ENCODE results near the gene FGF18.

The FGF18 gene

DNA sequence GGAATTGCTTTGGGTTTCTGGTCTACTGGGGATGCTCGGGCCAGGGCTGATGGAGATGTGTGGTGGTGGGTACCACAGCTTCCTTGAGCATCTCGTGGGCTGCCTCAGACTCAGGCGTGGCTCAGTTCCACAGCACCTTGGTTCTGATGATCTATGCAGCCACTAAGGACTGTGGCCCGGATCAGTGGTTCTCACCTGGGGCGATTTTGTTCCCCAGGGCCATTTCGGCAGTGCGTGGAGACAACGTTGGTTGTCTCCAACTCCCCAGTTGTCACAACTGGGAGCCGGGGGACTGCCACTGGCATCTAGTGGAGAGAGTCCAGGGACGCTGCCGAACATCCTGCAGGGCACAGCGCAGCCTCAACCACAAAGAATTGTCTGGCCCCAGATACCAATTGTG, 47.7 kb downstream of the FGF18 start:
- no peak for DNase-seq (ENCODE audit: low read depth in 3 of 3)

DNA sequence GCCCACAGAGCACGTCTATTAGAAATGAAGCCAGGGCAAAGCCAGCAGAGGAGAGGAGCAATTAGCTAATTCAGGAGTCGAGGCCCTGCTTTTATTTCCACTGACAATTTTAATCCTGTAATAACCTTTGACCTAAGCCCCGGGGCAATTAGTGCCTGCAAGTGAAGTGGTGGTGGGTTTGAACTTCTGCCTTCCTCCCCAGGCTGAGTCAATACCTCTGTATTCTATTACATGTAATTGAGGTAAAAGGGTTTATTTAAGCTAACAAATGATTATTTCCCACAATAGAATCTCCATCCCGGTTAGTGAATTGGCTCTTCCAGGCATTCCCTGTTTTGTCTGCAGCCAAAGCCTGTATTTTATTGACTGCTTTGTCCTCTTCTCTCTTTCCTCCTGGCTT, 49.9 kb downstream of the FGF18 start:
- DNase-seq (ENCODE audit: low read depth in 3 of 3): no peak

DNA sequence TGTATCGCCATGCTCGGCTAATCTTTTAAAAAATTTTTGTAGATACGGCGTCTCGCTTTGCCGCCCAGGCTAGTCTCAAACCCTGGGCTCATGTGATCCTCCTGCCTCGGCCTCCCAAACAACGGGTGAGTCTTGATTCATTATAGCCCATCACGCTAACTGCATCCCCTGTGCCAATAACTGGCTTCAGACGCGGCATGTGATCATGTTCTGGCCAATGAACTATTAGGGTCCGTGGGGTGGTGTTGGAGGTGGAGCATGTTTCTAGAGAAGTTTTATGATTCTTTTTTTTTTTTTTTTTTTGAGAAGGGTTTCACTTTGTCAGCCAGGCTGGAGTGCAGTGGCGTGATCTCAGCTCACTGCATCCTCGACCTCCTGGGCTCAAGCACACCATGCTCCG, 51.0 kb downstream of the FGF18 start:
- no peak for DNase-seq (ENCODE audit: low read depth in 3 of 3)

DNA sequence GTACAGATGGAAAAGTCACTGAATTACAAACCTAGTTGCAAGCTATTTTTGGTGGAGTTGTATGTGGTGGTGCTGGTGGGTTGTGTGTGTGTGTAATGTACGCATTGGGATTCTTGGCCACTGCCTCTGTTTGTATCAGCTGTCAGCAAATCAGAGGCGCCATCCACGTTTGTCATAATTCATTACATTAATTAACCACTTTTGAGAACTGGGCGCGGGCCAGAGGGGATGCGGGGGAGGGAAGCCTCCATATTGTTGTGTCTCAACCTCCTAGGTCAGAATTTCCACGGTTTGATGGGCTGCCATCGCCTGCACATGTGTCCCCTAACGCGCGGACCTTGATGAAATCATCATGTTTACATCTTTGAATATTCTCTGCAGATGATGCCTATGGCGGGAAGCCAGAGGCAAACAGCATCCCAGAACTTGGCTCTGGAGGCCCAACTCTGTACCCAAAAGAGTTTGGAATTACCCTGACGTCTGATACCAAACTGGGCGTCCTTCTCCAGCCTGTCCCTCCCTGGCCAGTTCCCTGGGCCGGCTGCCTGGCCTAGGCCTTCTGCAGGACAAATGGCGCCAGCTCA, 54.9 kb downstream of the FGF18 start:
- DNase-seq (ENCODE audit: low read depth in 3 of 3): no peak

DNA sequence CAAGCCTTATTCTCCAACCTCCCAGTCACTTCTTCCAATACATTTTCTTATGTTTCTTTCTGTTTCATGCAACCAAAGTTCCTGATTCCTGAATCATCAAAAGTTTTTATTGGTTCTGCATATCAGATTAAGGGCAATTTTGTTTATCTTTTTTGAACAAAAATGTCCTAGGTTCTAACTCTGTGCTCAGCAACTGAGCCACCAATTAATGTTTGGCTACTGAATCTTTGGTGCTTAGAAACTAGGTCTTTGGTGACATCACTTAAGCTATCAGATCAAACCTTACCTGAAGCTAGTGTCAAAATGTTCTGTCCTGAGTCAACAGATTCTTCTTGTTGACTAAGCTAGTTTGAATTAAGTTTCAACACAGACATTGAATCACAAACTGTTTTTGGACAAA, 56.1 kb downstream of the FGF18 start:
- DNase-seq (ENCODE audit: low read depth in 3 of 3): no peak

DNA sequence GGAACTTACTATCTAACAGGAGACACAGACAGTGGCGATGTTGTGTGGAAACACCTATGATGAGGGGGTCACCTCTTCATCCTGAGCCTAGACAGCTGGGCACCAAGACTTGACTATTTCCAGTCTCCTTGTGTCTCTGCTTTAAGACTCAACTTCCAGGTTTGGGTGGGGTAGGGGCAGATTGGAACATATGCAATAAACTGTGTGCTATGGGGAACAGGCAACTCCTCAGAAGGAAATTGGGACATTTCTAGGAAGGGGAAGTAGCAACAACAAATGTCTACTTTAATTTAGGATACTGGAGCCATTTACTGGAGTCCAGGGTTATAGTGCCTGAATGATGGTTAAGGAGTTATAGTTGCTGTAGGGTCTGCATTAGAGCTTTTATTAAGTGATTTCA, 57.3 kb downstream of the FGF18 start:
- DNase-seq (ENCODE audit: low read depth in 3 of 3): no peak

DNA sequence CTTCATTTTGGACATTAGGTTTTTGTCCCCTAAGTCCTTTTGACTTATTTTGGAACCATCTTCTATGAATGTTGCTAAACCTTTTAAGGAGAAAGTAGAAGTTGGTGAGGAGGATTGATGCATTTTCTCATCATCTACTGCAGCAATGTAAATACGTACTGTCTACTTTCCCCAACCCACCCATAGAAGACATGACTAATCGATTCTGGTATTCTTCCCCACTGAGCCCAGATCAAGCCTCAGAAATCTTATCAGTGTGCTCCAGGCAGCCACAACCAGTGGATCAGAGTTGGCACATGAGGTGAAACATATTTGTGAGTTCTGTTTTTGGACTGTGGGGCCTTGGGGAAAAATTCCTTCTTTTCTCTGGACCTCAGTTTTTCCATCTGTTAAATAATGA, 57.7 kb downstream of the FGF18 start:
- no peak for DNase-seq (ENCODE audit: low read depth in 3 of 3)

DNA sequence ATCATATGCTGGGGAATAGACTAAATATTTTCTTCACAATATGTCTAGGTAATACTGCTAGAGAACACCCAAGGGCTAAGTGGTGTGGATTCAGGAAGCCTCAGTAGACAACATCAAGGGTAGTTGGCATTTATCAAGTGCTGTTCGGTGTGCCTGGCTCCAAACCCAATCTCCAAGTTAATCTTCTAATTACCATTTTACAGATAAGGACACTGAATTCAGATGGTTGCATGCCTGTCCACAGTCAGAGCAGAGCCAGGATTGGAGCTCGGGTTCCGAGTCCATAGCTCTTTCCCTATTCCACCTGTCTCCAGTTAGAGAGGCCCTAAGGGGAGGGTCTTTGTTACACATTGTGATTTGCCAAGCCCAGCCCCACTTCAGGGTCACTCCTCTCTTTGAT, 58.2 kb downstream of the FGF18 start:
- DNase-seq (ENCODE audit: low read depth in 3 of 3): no peak

DNA sequence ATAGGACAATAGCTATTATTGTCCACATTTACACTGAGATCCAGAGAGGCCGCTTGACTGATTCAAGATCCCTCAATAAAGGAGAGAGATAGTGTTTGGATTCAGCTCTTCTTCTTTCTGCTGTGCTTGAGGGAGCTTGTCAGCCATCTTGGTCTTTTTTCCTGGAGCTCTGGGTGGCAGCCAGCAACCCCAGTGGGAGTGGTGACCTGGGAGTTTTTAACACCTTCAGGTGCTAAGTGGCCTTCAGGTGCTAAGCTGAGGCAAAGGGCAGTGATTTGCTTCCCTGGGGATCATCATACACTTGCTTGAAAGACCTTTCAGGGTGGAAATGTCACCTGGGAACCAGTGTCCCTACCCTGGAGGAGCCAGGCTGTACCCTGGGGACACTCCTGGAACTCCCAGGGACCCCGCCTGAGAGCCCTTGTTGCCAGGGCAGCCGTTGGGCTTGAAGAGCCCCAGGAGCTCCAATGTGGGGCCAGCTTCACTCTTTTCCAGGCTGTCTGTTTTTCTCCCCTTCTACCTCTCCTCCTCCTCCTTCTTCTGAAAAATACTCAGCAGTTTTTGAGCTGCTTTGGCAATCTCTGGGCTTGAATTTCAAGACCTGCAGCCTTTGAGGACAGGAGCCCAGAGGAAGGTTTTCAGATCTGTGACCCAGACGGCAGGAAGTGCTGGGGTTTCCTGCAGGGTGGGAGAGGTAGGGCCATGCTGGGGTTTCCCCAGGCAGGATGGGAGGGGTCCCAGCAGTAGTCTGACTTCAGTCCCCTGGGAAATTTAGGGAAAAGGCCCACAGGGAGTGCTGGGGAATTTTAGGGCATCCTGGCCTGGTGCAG, 59.7 kb downstream of the FGF18 start:
- no peak for DNase-seq (ENCODE audit: low read depth in 3 of 3)

DNA sequence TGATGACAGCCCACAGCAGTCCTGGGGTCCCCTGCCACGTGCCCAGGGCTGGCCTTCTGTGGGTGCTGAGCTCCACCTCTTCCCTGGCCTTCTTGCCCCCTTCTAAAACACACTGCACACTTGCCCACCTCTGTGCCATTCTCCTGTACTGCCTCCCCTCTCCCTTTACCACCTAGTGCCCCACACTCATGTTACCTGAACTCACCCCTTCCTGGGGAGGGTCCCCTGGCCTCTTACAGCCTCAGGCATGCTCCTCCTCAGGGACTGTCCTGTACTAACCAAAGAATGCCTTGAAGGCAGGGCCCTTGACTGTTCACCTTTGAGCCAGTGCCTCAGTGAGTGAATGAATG, 60.3 kb downstream of the FGF18 start:
- DNase-seq (ENCODE audit: low read depth in 3 of 3): no peak

DNA sequence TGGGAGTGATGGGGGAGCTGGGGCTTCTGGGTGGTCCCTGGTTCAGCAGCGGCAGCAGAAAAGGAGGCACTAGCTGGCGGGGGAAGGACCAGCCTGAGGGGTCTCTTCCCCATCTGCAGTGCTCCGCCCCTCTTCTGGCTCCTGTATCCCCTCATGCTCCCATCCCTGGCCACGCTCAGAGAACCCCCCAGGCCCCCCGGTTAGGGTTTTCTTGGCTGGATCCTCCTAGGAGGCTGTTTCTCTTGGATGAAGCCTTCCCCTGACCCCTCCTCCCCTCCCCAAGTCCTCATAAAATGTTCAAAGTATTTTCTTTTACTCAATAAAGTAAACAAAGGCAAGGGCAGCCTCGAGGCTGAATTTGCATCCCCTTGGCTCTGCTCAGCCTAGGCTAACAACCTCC, 60.8 kb downstream of the FGF18 start:
- DNase-seq (ENCODE audit: low read depth in 3 of 3): no peak

DNA sequence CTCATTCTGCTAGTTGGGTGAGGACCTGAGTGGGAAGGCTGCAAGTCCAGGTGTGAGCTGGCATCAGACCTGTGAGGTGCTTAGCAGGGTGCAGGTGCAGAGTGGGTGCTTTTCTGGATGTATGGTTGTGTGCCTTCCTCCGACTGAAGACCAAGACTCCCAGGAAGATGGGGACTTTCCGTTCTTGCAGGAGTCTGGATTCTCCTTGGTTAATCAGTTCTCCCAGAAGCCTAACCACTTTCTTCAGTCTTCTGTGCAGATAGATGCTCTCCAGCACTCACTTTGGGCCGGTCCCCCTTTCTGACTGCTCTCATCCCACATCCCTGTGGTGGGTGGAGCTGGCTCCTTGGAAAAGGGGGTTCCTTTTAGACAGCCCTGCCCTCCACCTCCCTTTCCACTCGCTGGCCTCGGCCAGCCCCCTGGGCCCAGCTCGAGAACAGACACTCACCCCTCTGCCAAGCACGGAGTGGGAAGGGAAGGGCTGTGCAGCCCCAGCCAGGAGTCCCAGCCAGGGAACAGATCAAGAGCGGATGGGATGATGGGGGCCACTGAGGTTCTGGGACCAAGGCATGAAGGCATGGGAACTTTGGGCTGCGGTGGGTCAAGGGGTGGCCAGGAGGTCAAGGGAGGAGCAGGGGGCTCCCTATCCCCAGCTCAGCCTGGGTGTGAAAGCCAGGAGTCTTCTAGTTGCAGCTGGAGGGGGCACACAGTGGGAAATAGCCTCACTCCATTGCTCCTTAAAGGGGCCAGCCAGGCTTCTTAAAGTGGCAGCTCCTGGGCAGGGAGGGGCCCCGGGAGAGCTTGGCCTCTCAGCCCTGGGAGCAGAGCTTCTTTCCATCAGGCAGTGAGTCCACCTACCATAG, 62.4 kb downstream of the FGF18 start:
- DNase-seq (ENCODE audit: low read depth in 3 of 3): no peak

DNA sequence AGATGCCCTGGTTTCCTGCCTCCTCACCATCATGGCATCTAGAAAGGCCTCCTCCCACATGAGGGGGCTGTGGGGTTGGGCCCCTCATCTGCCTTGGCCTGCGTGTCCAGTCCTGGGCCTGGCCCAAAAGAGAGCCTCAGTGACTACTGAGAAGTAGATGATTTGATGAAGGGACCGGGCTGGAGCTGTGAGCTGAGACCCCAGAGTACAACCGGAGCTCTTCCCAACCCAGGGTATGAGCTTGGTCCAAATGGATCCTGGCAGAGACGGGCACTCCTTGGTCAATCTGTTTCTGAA, 62.9 kb downstream of the FGF18 start:
- DNase-seq (ENCODE audit: low read depth in 3 of 3): no peak

DNA sequence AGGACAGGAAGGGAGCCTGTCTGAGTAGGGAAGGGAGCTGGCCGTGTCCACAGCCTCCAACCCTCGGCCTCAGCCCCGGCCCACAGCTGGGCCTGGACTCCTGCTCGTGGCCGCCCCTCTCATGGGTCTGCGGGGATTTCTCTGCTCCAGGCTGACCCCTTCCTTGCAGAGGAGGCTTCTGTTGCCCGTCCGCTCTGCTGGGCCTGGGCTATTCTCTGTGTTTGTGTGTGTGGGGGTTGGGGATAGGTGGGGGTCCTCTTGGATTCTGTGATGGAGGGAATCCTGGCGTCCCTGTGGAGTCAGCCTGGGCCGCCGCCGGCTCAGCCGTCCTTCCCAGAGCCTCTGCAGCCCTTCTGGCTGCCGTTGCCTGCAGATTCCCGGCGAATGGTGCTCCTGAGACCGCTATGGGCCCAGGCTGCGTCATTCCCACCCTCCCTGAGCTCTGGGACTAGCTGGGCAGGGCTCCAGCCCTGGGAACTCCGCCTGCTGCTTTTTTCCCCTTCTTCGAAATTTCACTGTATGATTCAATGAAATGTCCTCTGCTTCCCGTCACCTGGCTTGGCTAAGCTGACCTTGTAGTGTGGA, 64.2 kb downstream of the FGF18 start:
- no peak for DNase-seq (ENCODE audit: low read depth in 3 of 3)

DNA sequence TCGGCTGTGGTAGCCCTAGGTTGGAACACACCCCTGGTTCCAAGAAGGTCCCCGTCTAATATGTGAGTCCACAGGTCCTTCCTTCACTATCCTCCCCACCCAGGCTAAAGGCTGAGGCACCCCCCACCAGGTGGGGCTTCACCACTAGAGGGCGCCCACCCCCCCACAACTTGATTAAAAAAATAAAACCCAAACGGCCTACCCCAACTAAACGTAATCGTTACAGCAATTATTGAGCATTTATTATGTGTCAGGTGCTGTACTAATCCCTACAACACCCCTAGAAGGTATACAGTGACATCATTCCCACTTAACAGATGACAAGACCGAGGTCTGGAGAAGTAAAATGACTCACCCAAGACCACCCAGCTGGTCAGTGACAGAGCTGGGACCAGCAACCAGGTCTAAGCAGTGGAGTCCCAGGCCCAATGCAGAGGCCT, 65.0 kb downstream of the FGF18 start:
- DNase-seq (ENCODE audit: low read depth in 3 of 3): peak in 2 of 3 donors; percentile 36 to 45

DNA sequence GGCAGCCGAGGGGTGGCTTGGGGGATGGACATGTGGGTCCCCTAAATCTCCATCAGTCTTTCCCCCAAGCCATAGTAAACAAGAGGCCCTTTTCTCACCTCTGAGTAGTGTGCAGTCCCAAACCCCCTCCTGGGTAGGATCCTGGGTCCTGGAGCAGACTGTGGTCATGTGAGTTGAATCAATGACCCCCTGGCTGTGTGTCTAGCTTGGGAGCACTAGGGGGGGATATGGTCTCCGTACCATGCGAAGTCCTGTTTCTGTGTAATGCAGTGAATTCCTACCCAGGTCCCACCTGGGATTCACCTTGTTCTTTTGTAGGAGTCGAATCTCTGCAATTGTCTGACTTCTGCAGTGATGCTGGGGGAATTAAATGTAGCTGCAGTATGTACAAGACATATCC, 66.2 kb downstream of the FGF18 start:
- no peak for DNase-seq (ENCODE audit: low read depth in 3 of 3)

DNA sequence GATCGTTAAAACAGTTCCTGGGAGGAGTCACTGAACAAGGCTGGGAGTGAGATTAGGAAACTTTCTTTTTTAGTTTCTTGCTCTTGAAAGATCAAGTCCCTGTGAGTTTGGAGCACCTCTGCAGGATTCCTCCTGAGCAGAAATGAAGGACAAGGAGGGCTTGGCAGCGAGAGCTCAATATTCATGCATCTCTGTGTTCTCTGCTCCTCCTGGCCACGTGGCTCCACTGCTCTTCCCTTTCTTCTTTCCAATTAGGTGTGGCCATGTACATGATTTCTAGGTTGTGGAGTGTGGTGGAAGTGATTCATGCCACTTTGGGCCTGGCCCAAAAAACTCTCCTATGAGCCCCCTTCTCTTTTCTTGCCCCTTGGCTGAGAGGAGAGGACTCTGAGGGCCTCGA, 67.2 kb downstream of the FGF18 start:
- DNase-seq (ENCODE audit: low read depth in 3 of 3): no peak

DNA sequence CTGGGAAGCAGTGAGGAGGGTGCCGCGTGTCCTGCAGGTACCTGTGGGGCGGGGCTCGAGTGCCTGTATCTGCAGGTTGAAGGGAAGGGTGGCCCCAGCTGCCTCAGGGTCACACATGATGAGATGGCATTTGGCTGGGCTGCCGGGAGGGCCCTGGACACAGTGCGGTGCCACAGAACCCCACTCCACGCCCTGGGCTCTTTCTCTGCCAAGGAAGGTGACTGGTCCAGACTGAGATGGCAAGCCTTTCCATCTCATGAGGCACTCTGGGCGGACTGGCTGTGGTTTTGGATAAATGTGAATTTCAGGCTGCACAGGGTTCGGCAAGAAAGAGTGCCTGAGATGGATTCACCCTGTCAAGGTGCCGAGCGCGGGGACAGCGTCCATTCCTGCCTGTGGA, 69.4 kb downstream of the FGF18 start:
- no peak for DNase-seq (ENCODE audit: low read depth in 3 of 3)

DNA sequence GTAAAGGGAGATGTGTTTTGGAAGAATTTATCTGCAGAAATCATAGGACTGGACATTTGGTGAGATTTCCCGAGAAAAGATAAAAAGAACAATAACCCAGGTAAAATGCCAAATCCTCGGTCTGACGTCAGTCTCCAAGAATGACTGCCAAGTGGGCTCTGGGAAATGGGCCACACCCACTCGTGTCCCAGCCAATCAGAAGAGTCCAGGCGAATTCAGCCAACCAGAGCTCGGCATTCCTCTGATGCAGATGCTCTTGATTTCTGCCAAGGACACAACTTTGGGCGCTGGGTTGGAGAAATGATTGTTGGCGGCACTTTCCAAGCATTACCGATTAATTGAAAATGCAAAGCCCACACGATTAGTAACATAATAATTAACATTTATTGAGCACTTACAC, 73.3 kb downstream of the FGF18 start:
- DNase-seq (ENCODE audit: low read depth in 3 of 3): no peak

DNA sequence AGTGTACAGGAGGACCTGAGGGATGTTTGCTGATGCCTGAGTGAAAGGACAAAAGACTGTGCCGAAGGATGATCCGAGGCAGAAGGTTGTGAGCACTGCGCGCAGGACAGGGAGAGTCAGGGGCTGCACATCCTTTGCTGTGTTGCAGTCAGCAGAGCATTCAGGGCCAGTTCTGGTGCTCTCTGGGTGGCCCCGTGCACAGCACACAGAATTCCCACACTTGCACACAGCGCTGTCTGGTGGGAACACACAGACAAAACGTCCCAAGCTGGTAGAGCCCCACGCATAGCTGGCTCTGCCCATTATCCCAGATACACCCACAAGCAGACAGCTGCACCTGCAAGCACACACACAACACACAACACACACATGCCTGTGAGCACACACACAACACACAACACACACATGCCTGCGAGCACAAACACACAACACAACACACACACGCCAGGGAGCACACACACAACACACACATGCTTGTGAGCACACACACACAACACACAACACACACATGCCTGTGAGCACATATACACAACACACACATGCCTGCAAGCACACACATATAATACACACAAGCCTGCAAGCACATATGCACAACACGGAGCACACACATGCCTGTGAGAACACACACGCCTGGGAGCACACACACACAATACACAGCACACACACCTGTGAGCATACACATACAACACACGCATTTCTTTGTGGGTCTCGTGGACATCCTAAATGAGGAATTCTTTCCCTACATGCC, 74.4 kb downstream of the FGF18 start:
- no peak for DNase-seq (ENCODE audit: low read depth in 3 of 3)

DNA sequence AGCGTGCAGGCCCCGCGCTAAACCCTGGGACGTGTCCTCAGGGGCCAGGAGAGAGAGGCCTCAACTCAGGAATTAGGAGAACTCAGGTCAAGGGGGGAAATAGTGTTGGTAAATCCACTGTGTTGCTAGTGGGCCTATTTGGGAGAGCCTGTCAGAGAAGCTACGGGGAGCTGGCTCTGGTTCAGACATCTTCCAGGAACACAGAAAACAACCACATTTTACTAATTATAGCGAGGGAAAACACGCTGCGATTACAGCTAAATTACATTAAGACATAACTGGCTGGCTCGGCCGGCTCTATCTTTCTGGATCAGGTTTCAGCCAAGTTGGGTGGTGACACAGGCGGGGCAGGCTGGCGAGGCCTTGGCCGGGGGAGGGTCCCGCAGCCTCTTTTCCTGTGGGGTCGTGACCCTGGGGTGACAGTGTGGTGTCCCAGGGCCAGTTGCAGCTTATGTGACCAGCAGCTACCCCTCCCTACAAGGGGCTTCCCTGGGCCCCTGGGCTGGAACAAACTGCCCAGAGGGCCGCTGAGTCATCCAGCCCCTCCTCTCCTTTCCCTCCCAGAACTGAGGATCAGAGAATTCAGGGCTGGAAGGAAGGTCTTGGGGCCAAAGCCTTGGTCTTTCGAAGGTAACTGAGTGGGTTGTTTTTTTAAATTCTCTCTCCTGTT, 75.1 kb downstream of the FGF18 start:
- no peak for DNase-seq (ENCODE audit: low read depth in 3 of 3)

Measured in stimulated activated CD4-positive, alpha-beta T cell treated with anti-CD3 and anti-CD28 coated beads, TNF-alpha, amount 100 ng/mL, for 48 hours (primary cell).